IMR-90 (cell line): ENCODE measurements around the gene FBLN1. TPM values are rescaled to one million over a fixed set of nuclear protein-coding genes. Genes with fewer than 3 reads are reported as not detected.

ENCODE experiments used
- ATAC-seq: fragments of 200-7000 bp; cut with Tn5 transposase; 2 replicates; pipeline ENCODE4 v1.9.1; 2020; ENCODE audit warnings: low read depth, mild to moderate bottlenecking, moderate library complexity
- BruUV-seq: library from RNA; stranded (reverse); fragments of 400-500 nt; replicated peaks from 2 replicates; lab custom pipeline; 2021; lab: Mats Ljungman, UMichigan
- CTCF ChIA-PET: fragments of 300-600 bp; formaldehyde crosslinking; extraction: SDS; loops from one replicate; lab custom pipeline; 2021; ENCODE audit warnings: antibody characterized with exemption; lab: Yijun Ruan, JAX
- POLR2A ChIA-PET: fragments of 300-600 bp; sonication (Branson Sonifier 250); formaldehyde crosslinking; loops from one replicate; lab custom pipeline; 2022; ENCODE audit warnings: antibody characterized with exemption; ENCODE audit not compliant: unreplicated experiment; lab: Charles Lee
- DNase-seq: peaks from one replicate; pipeline ENCODE4 v3.0.0; 2013
- H2AFZ ChIP-seq: replicated peaks from 2 replicates; pipeline ENCODE3; 2013; ENCODE audit warnings: low read length, mild to moderate bottlenecking; ENCODE audit not compliant: poor library complexity
- H2AK5ac ChIP-seq: 2 replicates; pipeline ENCODE4 v1.6.1; 2013; ENCODE audit warnings: low read depth, low read length, inconsistent platforms
- H2AK9ac ChIP-seq: replicated peaks from 2 replicates; pipeline ENCODE3; 2013; ENCODE audit warnings: mild to moderate bottlenecking, low read depth, low read length, moderate library complexity; ENCODE audit not compliant: poor library complexity
- H2BK120ac ChIP-seq: 2 replicates; pipeline ENCODE4 v1.6.1; 2013; ENCODE audit warnings: low read depth, low read length, inconsistent platforms
- H2BK15ac ChIP-seq: 3 replicates; pipeline ENCODE4 v1.6.1; 2013; ENCODE audit warnings: low read depth, low read length, inconsistent platforms
- H2BK20ac ChIP-seq: 2 replicates; pipeline ENCODE4 v1.6.1; 2013; ENCODE audit warnings: low read depth, mild to moderate bottlenecking, inconsistent platforms, low read length, moderate library complexity
- H2BK5ac ChIP-seq: 2 replicates; pipeline ENCODE4 v1.6.1; 2013; ENCODE audit warnings: mild to moderate bottlenecking, low read depth, low read length, inconsistent platforms; ENCODE audit not compliant: poor library complexity, severe bottlenecking
- H3K14ac ChIP-seq: replicated peaks from 2 replicates; pipeline ENCODE4 v1.6.1; 2013; ENCODE audit warnings: low read depth, low read length, inconsistent platforms
- H3K18ac ChIP-seq: 2 replicates; pipeline ENCODE4 v1.6.1; 2013; ENCODE audit warnings: low read depth, low read length, control low read depth
- H3K23ac ChIP-seq: 2 replicates; pipeline ENCODE4 v1.6.1; 2013; ENCODE audit warnings: low read depth, low read length, inconsistent platforms
- H3K27ac ChIP-seq: 2 replicates; pipeline ENCODE4 v1.5.1; 2013; ENCODE audit warnings: mild to moderate bottlenecking, control low read depth, low read length; ENCODE audit not compliant: insufficient read depth
- H3K27me3 ChIP-seq: 2 replicates; pipeline ENCODE4 v1.6.1; 2013; ENCODE audit warnings: low read length; ENCODE audit not compliant: control insufficient read depth, insufficient read depth
- H3K36me3 ChIP-seq: 2 replicates; pipeline ENCODE4 v1.6.1; 2013; ENCODE audit warnings: low read length, mixed read lengths; ENCODE audit not compliant: control insufficient read depth, insufficient read depth
- H3K4ac ChIP-seq: 2 replicates; pipeline ENCODE4 v1.6.1; 2013; ENCODE audit warnings: low read depth, low read length, inconsistent platforms
- H3K4me1 ChIP-seq: 2 replicates; pipeline ENCODE4 v1.6.1; 2013; ENCODE audit warnings: low read length, mixed read lengths; ENCODE audit not compliant: control insufficient read depth, insufficient read depth
- H3K4me2 ChIP-seq: 2 replicates; pipeline ENCODE4 v1.6.1; 2013; ENCODE audit warnings: low read depth, mild to moderate bottlenecking, control low read depth, low read length, moderate library complexity
- H3K4me3 ChIP-seq: 2 replicates; pipeline ENCODE4 v1.5.1; 2013; ENCODE audit warnings: low read depth, mild to moderate bottlenecking, control low read depth, low read length, moderate library complexity; ENCODE audit not compliant: insufficient read depth
- H3K56ac ChIP-seq: 2 replicates; pipeline ENCODE4 v1.6.1; 2013; ENCODE audit warnings: low read length, inconsistent platforms; ENCODE audit not compliant: insufficient read depth; ENCODE audit errors: extremely low read depth
- H3K79me1 ChIP-seq, 2 experiments: 2 replicates each; pipeline ENCODE4 v1.6.1; 2013; ENCODE audit warnings: low read length in 2 of 2, inconsistent platforms in 1 of 2, low read depth in 1 of 2
- H3K9ac ChIP-seq: 2 replicates; pipeline ENCODE4 v1.6.1; 2013; ENCODE audit warnings: low read depth, low read length, control low read depth
- H3K9me1 ChIP-seq: 2 replicates; pipeline ENCODE4 v1.6.1; 2013; ENCODE audit warnings: low read length, inconsistent platforms; ENCODE audit not compliant: insufficient read depth
- H3K9me3 ChIP-seq: 2 replicates; pipeline ENCODE4 v1.6.1; 2013; ENCODE audit warnings: low read length; ENCODE audit not compliant: control insufficient read depth, insufficient read depth
- H4K20me1 ChIP-seq: 2 replicates; pipeline ENCODE4 v1.6.1; 2013; ENCODE audit warnings: low read length, inconsistent platforms; ENCODE audit not compliant: insufficient read depth
- H4K5ac ChIP-seq: 2 replicates; pipeline ENCODE4 v1.6.1; 2013; ENCODE audit warnings: mild to moderate bottlenecking, low read depth, low read length, control low read depth
- H4K8ac ChIP-seq, 2 experiments: 2 replicates each; pipeline ENCODE4 v1.6.1; 2013; ENCODE audit warnings: low read depth in 2 of 2, low read length in 2 of 2, control low read depth in 1 of 2, inconsistent platforms in 1 of 2
- H4K91ac ChIP-seq: 2 replicates; pipeline ENCODE4 v1.6.1; 2013; ENCODE audit warnings: low read depth, low read length, inconsistent platforms; ENCODE audit not compliant: insufficient read depth
- BHLHE40 ChIP-seq: fragments of 150-350 bp; IDR thresholded peaks from 2 replicates; pipeline ENCODE4 v1.6.1; 2016; ENCODE audit warnings: mild to moderate bottlenecking, low read depth, low read length
- CEBPB ChIP-seq: IDR thresholded peaks from 2 replicates; pipeline ENCODE4 v1.6.1; 2012; ENCODE audit warnings: low read depth, low read length, improper control_type of control experiment
- CHD1 ChIP-seq: IDR thresholded peaks from 2 replicates; pipeline ENCODE4 v1.6.1; 2012; ENCODE audit warnings: low read depth, low read length, improper control_type of control experiment
- FOS ChIP-seq: fragments of 150-350 bp; IDR thresholded peaks from 2 replicates; pipeline ENCODE4 v1.6.1; 2016; ENCODE audit warnings: low read depth, low read length
- MAFK ChIP-seq: IDR thresholded peaks from 2 replicates; pipeline ENCODE4 v1.6.1; 2012; ENCODE audit warnings: low read depth, low read length, improper control_type of control experiment
- MXI1 ChIP-seq: IDR thresholded peaks from 2 replicates; pipeline ENCODE4 v1.6.1; 2012; ENCODE audit warnings: low read depth, mild to moderate bottlenecking, low read length, moderate library complexity, borderline replicate concordance
- NFE2L2 ChIP-seq: fragments of 150-350 bp; IDR thresholded peaks from 2 replicates; pipeline ENCODE4 v1.6.1; 2016; ENCODE audit warnings: low read depth, mild to moderate bottlenecking, low read length
- POLR2A ChIP-seq: IDR thresholded peaks from 2 replicates; pipeline ENCODE4 v1.6.1; 2012; ENCODE audit warnings: mild to moderate bottlenecking, low read depth, low read length
- RAD21 ChIP-seq: IDR thresholded peaks from 2 replicates; pipeline ENCODE4 v1.6.1; 2012; ENCODE audit warnings: low read length, improper control_type of control experiment
- RCOR1 ChIP-seq: IDR thresholded peaks from 2 replicates; pipeline ENCODE4 v1.6.1; 2012; ENCODE audit warnings: mild to moderate bottlenecking, low read length, improper control_type of control experiment; ENCODE audit not compliant: insufficient replicate concordance
- RFX5 ChIP-seq: IDR thresholded peaks from 2 replicates; pipeline ENCODE4 v1.8.0; 2012; ENCODE audit warnings: low read depth, mild to moderate bottlenecking, low read length, moderate library complexity
- SMC3 ChIP-seq: fragments of 150-350 bp; IDR thresholded peaks from 2 replicates; pipeline ENCODE4 v1.6.1; 2016; ENCODE audit warnings: low read depth, mild to moderate bottlenecking, antibody characterized with exemption, low read length, moderate library complexity
- WGBS, 2 experiments: methylation state at CpG; one replicate each; pipeline versions ENCODE4 v1.1.5 to v1.1.7; 2013; ENCODE audit warnings: missing lambda C conversion rate in 2 of 2; ENCODE audit not compliant: insufficient read length in 1 of 2; ENCODE audit errors: extremely low coverage in 2 of 2; 5-methylcytosine and 5-hydroxymethylcytosine counted together
- dilution Hi-C: fragments of 300-500 bp; cut with HindIII; formaldehyde crosslinking; loops from one replicate; pipeline ENCODE4 v1.14.3; 2018; ENCODE audit warnings: low sequenced_read_pairs; ENCODE audit not compliant: unreplicated experiment
- in situ Hi-C: fragments of 300-500 bp; cut with MboI; formaldehyde crosslinking; loops from 3 replicates; pipeline ENCODE4 v1.14.3; 2019; ENCODE audit warnings: low sequenced_read_pairs, inconsistent platforms, mixed read lengths
- intact Hi-C: fragments of 100-400 bp; cut with micrococcal nuclease; formaldehyde crosslinking; loops from 2 replicates; pipeline ENCODE4 v1.10.0; 2022
- polyA plus RNA-seq, 3 experiments: library from polyadenylated mRNA; depleted of rRNA; stranded (reverse); fragments of >200 nt; gene quantifications; 2 replicates each; pipeline ENCODE4 v1.2.3, GENCODE V29; 2012; ENCODE audit warnings: low replicate concordance in 1 of 3
- total RNA-seq: library from RNA; depleted of rRNA; stranded (reverse); fragments of >200 nt; gene quantifications from 2 replicates; pipeline ENCODE4 v1.2.3, GENCODE V29; 2012
- TF ChIP-seq, protein P1 (sequence below): fragments of 150-350 bp; IDR thresholded peaks from 2 replicates; pipeline ENCODE4 v1.6.1; 2016; ENCODE audit warnings: low read depth, mild to moderate bottlenecking, low read length, moderate library complexity, borderline replicate concordance
- TF ChIP-seq, protein P2 (sequence below): fragments of 150-350 bp; IDR thresholded peaks from 2 replicates; pipeline ENCODE4 v1.6.1; 2017; ENCODE audit warnings: mild to moderate bottlenecking, antibody characterized with exemption, low read length, low read depth
- TF ChIP-seq, protein P3 (sequence below): conservative IDR thresholded peaks from 2 replicates; pipeline ENCODE4 v1.5.1; 2012; ENCODE audit warnings: mild to moderate bottlenecking, low read depth, low read length, improper control_type of control experiment

Gene FBLN1
- total and polyA plus RNA-seq, 2 of the 4 experiments (the other 2 are of a cell fraction) = 11.3 to 87.9 TPM

GRCh38 chr22:45529971-45530575 lies 27.4 kb downstream of the FBLN1 start:
- peaks cover 66% of the 10 kb centered on the region for H3K36me3 ChIP-seq
- dilution Hi-C loops (no loop called here), intact Hi-C loops (no loop called here), in situ Hi-C loops (no loop called here)
- H3K9me1 ChIP-seq = peaks cover 37% of the 10 kb centered on the region
- 38% methylated on average over 1 of the region's 11 CpGs; no CpG with 5 or more reads in 1 of the 2 experiments for WGBS, 2 experiments
- H3K4ac ChIP-seq = peak overlapping the region; percentile 94
- H3K4me1 ChIP-seq = peaks cover 65% of the 10 kb centered on the region
- H2AFZ ChIP-seq = peak overlapping the region; percentile 67
- H3K9ac ChIP-seq = peak overlapping the region; percentile 27
- peak overlapping the region; percentile 92 for H3K27ac ChIP-seq
- peaks cover 0 to 36% of the 10 kb centered on the region in 2 experiments; a peak in 2 of 4 replicates for H3K79me1 ChIP-seq
- peaks cover 10% of the 10 kb centered on the region for H4K20me1 ChIP-seq
- ChIA-PET CTCF (interaction anchor here (0.6 kb wide), 1 partner anchor 16 kb away, joined by 3 read pairs; no protein-coding TSS in a partner anchor), POLR2A (no interaction called here)
- H4K91ac ChIP-seq = peak overlapping the region; percentile 96
- ATAC-seq = peak; percentile 76
- DNase-seq = peak; percentile 94
- peak overlapping the region; percentile 58 for H4K5ac ChIP-seq
- peak overlapping the region; percentile 91 for H2BK120ac ChIP-seq
- H3K27me3 ChIP-seq = no peaks in the 10 kb centered on the region
- H3K56ac ChIP-seq = peak overlapping the region; percentile 63
- peak overlapping the region; percentile 52 for H3K4me2 ChIP-seq
- no TSS peak for BruUV-seq
- H3K9me3 ChIP-seq = no peaks in the 10 kb centered on the region
- peak overlapping the region; percentile 27 to 92; a peak in 3 of 4 replicates for H4K8ac ChIP-seq
- H2BK15ac ChIP-seq = peak overlapping the region; percentile 86; the same call in 1 of the 3 replicates
- peak overlapping the region; percentile 86 for H3K14ac ChIP-seq
- H2AK5ac ChIP-seq = peak overlapping the region; percentile 79
- H3K23ac ChIP-seq = peak overlapping the region; percentile 95
- no peak overlapping the region for H3K4me3 ChIP-seq
- H2AK9ac ChIP-seq = peak overlapping the region; percentile 18
- H3K18ac ChIP-seq = peak overlapping the region; percentile 84
- peak overlapping the region; percentile 86 for H2BK5ac ChIP-seq
- H2BK20ac ChIP-seq = peak overlapping the region; percentile 95
- TF ChIP-seq POLR2A = no peak
- TF ChIP-seq CHD1 = no peak
- TF ChIP-seq, protein P1, sequence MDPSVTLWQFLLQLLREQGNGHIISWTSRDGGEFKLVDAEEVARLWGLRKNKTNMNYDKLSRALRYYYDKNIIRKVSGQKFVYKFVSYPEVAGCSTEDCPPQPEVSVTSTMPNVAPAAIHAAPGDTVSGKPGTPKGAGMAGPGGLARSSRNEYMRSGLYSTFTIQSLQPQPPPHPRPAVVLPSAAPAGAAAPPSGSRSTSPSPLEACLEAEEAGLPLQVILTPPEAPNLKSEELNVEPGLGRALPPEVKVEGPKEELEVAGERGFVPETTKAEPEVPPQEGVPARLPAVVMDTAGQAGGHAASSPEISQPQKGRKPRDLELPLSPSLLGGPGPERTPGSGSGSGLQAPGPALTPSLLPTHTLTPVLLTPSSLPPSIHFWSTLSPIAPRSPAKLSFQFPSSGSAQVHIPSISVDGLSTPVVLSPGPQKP = no peak
- TF ChIP-seq, protein P2, sequence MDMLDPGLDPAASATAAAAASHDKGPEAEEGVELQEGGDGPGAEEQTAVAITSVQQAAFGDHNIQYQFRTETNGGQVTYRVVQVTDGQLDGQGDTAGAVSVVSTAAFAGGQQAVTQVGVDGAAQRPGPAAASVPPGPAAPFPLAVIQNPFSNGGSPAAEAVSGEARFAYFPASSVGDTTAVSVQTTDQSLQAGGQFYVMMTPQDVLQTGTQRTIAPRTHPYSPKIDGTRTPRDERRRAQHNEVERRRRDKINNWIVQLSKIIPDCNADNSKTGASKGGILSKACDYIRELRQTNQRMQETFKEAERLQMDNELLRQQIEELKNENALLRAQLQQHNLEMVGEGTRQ = no peak
- peak; percentile 60 for TF ChIP-seq RCOR1
- peak; percentile 46; the same call in 1 of the 2 replicates for TF ChIP-seq CEBPB
- TF ChIP-seq RFX5 = no peak
- no peak for TF ChIP-seq RAD21
- no peak for TF ChIP-seq SMC3
- TF ChIP-seq NFE2L2 = no peak
- TF ChIP-seq FOS = peak; percentile 32; the same call in 1 of the 2 replicates
- peak; percentile 48; the same call in 1 of the 2 replicates for TF ChIP-seq BHLHE40
- TF ChIP-seq, protein P3, sequence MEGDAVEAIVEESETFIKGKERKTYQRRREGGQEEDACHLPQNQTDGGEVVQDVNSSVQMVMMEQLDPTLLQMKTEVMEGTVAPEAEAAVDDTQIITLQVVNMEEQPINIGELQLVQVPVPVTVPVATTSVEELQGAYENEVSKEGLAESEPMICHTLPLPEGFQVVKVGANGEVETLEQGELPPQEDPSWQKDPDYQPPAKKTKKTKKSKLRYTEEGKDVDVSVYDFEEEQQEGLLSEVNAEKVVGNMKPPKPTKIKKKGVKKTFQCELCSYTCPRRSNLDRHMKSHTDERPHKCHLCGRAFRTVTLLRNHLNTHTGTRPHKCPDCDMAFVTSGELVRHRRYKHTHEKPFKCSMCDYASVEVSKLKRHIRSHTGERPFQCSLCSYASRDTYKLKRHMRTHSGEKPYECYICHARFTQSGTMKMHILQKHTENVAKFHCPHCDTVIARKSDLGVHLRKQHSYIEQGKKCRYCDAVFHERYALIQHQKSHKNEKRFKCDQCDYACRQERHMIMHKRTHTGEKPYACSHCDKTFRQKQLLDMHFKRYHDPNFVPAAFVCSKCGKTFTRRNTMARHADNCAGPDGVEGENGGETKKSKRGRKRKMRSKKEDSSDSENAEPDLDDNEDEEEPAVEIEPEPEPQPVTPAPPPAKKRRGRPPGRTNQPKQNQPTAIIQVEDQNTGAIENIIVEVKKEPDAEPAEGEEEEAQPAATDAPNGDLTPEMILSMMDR = no peak
- no peak for TF ChIP-seq MAFK
- TF ChIP-seq MXI1 = no peak
